ENCODE measurements around the gene ZNF382. TPM values are rescaled to one million over a fixed set of nuclear protein-coding genes. Genes with fewer than 3 reads are reported as not detected.

The ZNF382 gene
- total RNA-seq, 3 donors from 2014 or later (not counting 1 experiment from before 2014, with no cell fraction given) = 3.2 to 8.1 (median 4.2) TPM

DNA sequence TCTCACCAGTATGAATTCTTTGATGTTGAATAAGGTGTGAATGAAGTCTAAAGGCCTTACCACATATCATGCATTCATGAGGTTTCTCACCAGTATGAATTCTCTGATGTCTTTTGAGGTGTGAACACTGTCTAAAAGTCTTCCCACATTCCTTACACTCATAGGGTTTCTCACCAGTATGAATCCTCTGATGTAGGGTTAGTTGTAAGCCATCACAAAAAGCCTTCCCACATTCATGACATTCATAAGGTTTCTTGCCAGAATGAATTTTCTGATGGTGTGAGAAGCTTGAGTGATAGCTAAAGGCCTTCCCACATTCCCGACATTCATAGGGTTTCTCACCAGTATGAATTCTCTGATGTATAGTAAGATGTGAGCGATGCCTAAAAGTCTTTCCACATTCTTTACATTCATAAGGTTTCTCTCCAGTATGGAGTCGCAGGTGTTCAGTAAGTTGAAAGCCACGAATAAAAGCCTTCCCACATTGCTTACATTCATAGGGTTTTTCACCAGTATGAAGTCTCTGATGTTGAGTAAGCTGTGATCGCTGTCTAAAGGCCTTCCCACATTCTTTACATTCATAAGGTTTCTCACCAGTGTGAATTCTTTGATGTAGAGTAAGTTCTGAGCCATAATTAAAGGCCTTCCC, 33.9 kb downstream of the ZNF382 start:
- ATAC-seq (no peak), DNase-seq (peak in 1 of 2 donors; percentile 1)
- Histone ChIP-seq H3K36me3 (ENCODE audit: control insufficient read depth, insufficient read depth, low read length) (peaks cover 15% of the 10 kb centered on the region), H3K27ac (ENCODE audit: low read length) (no peak overlapping the region), H3K9me3 (ENCODE audit: control insufficient read depth, insufficient read depth, low read length) (peaks cover 72% of the 10 kb centered on the region), H3K4me1 (ENCODE audit: control insufficient read depth, insufficient read depth, low read length) (no peaks in the 10 kb centered on the region), H3K4me3 (ENCODE audit: low read length) (no peak overlapping the region), H3K27me3 (ENCODE audit: control insufficient read depth, insufficient read depth, low read length) (no peaks in the 10 kb centered on the region)
- Mint-ChIP-seq H3K36me3 (peaks cover 60% of the 10 kb centered on the region), H3K27me3 (ENCODE audit: low read depth in 2 of 2) (no peaks in the 10 kb centered on the region), H3K4me3 (no peak overlapping the region), H3K4me1 (no peaks in the 10 kb centered on the region), H3K27ac (no peak overlapping the region), H3K9me3 (peaks cover 13 to 37% of the 10 kb centered on the region in 2 donors)
- 100% methylated on average over 2 of the region's 5 CpGs for WGBS (ENCODE audit: insufficient coverage)
- TF ChIP-seq, protein P1, sequence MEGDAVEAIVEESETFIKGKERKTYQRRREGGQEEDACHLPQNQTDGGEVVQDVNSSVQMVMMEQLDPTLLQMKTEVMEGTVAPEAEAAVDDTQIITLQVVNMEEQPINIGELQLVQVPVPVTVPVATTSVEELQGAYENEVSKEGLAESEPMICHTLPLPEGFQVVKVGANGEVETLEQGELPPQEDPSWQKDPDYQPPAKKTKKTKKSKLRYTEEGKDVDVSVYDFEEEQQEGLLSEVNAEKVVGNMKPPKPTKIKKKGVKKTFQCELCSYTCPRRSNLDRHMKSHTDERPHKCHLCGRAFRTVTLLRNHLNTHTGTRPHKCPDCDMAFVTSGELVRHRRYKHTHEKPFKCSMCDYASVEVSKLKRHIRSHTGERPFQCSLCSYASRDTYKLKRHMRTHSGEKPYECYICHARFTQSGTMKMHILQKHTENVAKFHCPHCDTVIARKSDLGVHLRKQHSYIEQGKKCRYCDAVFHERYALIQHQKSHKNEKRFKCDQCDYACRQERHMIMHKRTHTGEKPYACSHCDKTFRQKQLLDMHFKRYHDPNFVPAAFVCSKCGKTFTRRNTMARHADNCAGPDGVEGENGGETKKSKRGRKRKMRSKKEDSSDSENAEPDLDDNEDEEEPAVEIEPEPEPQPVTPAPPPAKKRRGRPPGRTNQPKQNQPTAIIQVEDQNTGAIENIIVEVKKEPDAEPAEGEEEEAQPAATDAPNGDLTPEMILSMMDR (IDR thresholded peaks at IDR 0.05) = no peak
- intact Hi-C loops (cut with micrococcal nuclease) = no loop called here

- ATAC-seq = no peak
- Histone ChIP-seq H3K4me1 (ENCODE audit: control insufficient read depth, insufficient read depth, low read length) (no peaks in the 10 kb centered on the region), H3K27me3 (ENCODE audit: control insufficient read depth, insufficient read depth, low read length) (no peaks in the 10 kb centered on the region), H3K9me3 (ENCODE audit: control insufficient read depth, insufficient read depth, low read length) (peaks cover 67% of the 10 kb centered on the region), H3K36me3 (ENCODE audit: control insufficient read depth, insufficient read depth, low read length) (peaks cover 30% of the 10 kb centered on the region), H3K4me3 (ENCODE audit: low read length) (no peak overlapping the region), H3K27ac (ENCODE audit: low read length) (no peak overlapping the region)
- H3K9me3 Mint-ChIP-seq = peaks cover 7 to 15% of the 10 kb centered on the region in 2 donors
- no peak overlapping the region for H3K27ac Mint-ChIP-seq
- H3K4me3 Mint-ChIP-seq = no peak overlapping the region
- TF ChIP-seq, protein P1 (IDR thresholded peaks at IDR 0.05) = no peak
- H3K4me1 Mint-ChIP-seq = no peaks in the 10 kb centered on the region
- no peak for DNase-seq
- intact Hi-C loops (cut with micrococcal nuclease) = no loop called here
- WGBS (ENCODE audit: insufficient coverage) = no CpG with 5 or more reads among the region's 2 CpGs
- H3K36me3 Mint-ChIP-seq = peaks cover 52% of the 10 kb centered on the region
- H3K27me3 Mint-ChIP-seq (ENCODE audit: low read depth in 2 of 2) = no peaks in the 10 kb centered on the region
Observed at GRCh38 chr19:36646746-36647145, 41.6 kb downstream of the ZNF382 start.

DNA sequence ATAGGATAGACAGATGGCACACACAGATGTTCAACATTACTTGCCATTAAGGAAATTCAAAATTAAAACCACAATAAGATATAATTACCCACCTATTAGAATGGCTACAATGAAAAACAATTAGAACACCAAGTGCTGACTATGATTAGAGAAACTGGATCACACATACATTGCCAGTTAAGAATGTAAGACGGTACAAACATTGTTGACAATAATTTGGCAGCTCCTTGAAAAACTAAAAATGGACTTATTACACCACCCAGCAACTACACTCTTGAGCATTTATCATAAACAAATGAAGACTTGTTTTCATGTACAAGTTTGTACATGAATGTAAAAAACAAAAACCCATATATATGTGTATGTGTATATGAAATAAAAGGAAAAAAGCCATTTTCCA, 47.8 kb downstream of the ZNF382 start:
- Mint-ChIP-seq H3K4me1 (no peaks in the 10 kb centered on the region), H3K9me3 (peaks cover 8 to 22% of the 10 kb centered on the region in 2 donors), H3K27me3 (ENCODE audit: low read depth in 2 of 2) (no peaks in the 10 kb centered on the region), H3K27ac (peak overlapping the region; percentile 20 to 58), H3K36me3 (peaks cover 60% of the 10 kb centered on the region), H3K4me3 (no peak overlapping the region)
- no peak for ATAC-seq
- TF ChIP-seq, protein P1 (IDR thresholded peaks at IDR 0.05) = no peak
- no peak overlapping the region for H3K27ac ChIP-seq (ENCODE audit: low read length)
- no peaks in the 10 kb centered on the region for H3K4me1 ChIP-seq (ENCODE audit: control insufficient read depth, insufficient read depth, low read length)
- intact Hi-C loops (cut with micrococcal nuclease) = no loop called here
- 100% methylated on average over 1 of the region's 1 CpG for WGBS (ENCODE audit: insufficient coverage)
- peaks cover 32% of the 10 kb centered on the region for H3K9me3 ChIP-seq (ENCODE audit: control insufficient read depth, insufficient read depth, low read length)
- no peak overlapping the region for H3K4me3 ChIP-seq (ENCODE audit: low read length)
- H3K36me3 ChIP-seq (ENCODE audit: control insufficient read depth, insufficient read depth, low read length) = peaks cover 55% of the 10 kb centered on the region
- H3K27me3 ChIP-seq (ENCODE audit: control insufficient read depth, insufficient read depth, low read length) = no peaks in the 10 kb centered on the region
- DNase-seq = no peak

GRCh38 chr19:36665832-36666231, 60.7 kb downstream of the ZNF382 start:
- H3K36me3 Mint-ChIP-seq = peaks cover 15% of the 10 kb centered on the region
- TF ChIP-seq, protein P1 (IDR thresholded peaks at IDR 0.05) = no peak
- DNase-seq = peak in 1 of 2 donors; percentile 10
- no peak overlapping the region for H3K27ac ChIP-seq (ENCODE audit: low read length)
- ATAC-seq = no peak
- H3K4me1 Mint-ChIP-seq = peaks cover 34 to 40% of the 10 kb centered on the region in 2 donors
- H3K4me3 Mint-ChIP-seq = peak overlapping the region; percentile 100
- H3K27ac Mint-ChIP-seq = peak overlapping the region; percentile 98
- no peaks in the 10 kb centered on the region for H3K27me3 Mint-ChIP-seq (ENCODE audit: low read depth in 2 of 2)
- H3K27me3 ChIP-seq (ENCODE audit: control insufficient read depth, insufficient read depth, low read length) = no peaks in the 10 kb centered on the region
- intact Hi-C loops (cut with micrococcal nuclease) = loop anchor here (1.0 to 10.0 kb wide), 6 partner anchors 21 to 181 kb away; partner anchors contain the start of genes ZNF260, ZNF382, ZNF529 and ZNF566
- 63% methylated on average over 14 of the region's 14 CpGs for WGBS (ENCODE audit: insufficient coverage)
- peaks cover 9% of the 10 kb centered on the region for H3K36me3 ChIP-seq (ENCODE audit: control insufficient read depth, insufficient read depth, low read length)
- peaks cover 20% of the 10 kb centered on the region for H3K4me1 ChIP-seq (ENCODE audit: control insufficient read depth, insufficient read depth, low read length)
- H3K9me3 Mint-ChIP-seq = no peaks in the 10 kb centered on the region
- H3K9me3 ChIP-seq (ENCODE audit: control insufficient read depth, insufficient read depth, low read length) = peaks cover 2% of the 10 kb centered on the region
- peak overlapping the region; percentile 80 for H3K4me3 ChIP-seq (ENCODE audit: low read length)

All from natural killer cell (primary cell).